ENCODE results near the gene EOGT. TPM values are rescaled to one million over a fixed set of nuclear protein-coding genes. Genes with fewer than 3 reads are reported as not detected.

Gene EOGT
- total and polyA plus RNA-seq, 2 of the 4 experiments (the other 2 are of a cell fraction), result 12.3 to 41.2 TPM

- Histone ChIP-seq H2AK5ac (ENCODE audit: low read depth, low read length) (no peak overlapping the region), H3K9me3 (ENCODE audit: control insufficient read depth, insufficient read depth, low read length) (no peaks in the 10 kb centered on the region), H2BK5ac (ENCODE audit: low read depth, low read length, poor library complexity, severe bottlenecking) (no peak overlapping the region), H2BK15ac (ENCODE audit: low read depth, low read length) (no peak overlapping the region), H3K4me3 (ENCODE audit: insufficient read depth, low read depth, low read length) (no peak overlapping the region), H3K79me1 (ENCODE audit: low read depth in 1 of 2, low read length in 2 of 2) (peaks cover 0 to 11% of the 10 kb centered on the region in 2 experiments; a peak in 2 of 4 replicates), H2BK20ac (ENCODE audit: low read depth, low read length) (no peak overlapping the region), H4K5ac (ENCODE audit: low read depth, low read length) (no peak overlapping the region), H3K56ac (ENCODE audit: extremely low read depth, insufficient read depth, low read length) (no peak overlapping the region), H4K20me1 (ENCODE audit: insufficient read depth, low read length) (no peaks in the 10 kb centered on the region), H3K18ac (ENCODE audit: low read depth, low read length) (no peak overlapping the region), H3K4me2 (ENCODE audit: low read depth, low read length) (no peak overlapping the region), H3K9ac (ENCODE audit: low read depth, low read length) (no peak overlapping the region), H3K36me3 (ENCODE audit: control insufficient read depth, insufficient read depth, low read length) (peaks cover 28% of the 10 kb centered on the region), H4K8ac (ENCODE audit: low read depth in 2 of 2, low read length in 2 of 2) (no peak overlapping the region), H3K23ac (ENCODE audit: low read depth, low read length) (no peak overlapping the region), H3K4me1 (ENCODE audit: control insufficient read depth, insufficient read depth, low read length) (no peaks in the 10 kb centered on the region), H2AK9ac (replicated peaks; ENCODE audit: low read depth, low read length, poor library complexity) (no peak overlapping the region), H3K9me1 (ENCODE audit: insufficient read depth, low read length) (no peaks in the 10 kb centered on the region), H2BK120ac (ENCODE audit: low read depth, low read length) (no peak overlapping the region), H4K91ac (ENCODE audit: insufficient read depth, low read depth, low read length) (no peak overlapping the region), H2AFZ (replicated peaks; ENCODE audit: low read length, poor library complexity) (no peak overlapping the region), H3K14ac (replicated peaks; ENCODE audit: low read depth, low read length) (no peak overlapping the region), H3K4ac (ENCODE audit: low read depth, low read length) (no peak overlapping the region), H3K27me3 (ENCODE audit: control insufficient read depth, insufficient read depth, low read length) (no peaks in the 10 kb centered on the region), H3K27ac (ENCODE audit: insufficient read depth, low read length) (no peak overlapping the region)
- intact Hi-C loops (cut with micrococcal nuclease) (no loop called here), dilution Hi-C loops (cut with HindIII; ENCODE audit: low sequenced_read_pairs, unreplicated experiment) (no loop called here), in situ Hi-C loops (cut with MboI; ENCODE audit: low sequenced_read_pairs) (no loop called here)
- 67% methylated on average over 1 of the region's 2 CpGs; no CpG with 5 or more reads in 1 of the 2 experiments for WGBS, 2 experiments (ENCODE audit: extremely low coverage in 2 of 2, insufficient read length in 1 of 2)
- no TSS peak for BruUV-seq (replicated peaks)
- no peak for DNase-seq
- no peak for ATAC-seq (ENCODE audit: low read depth)
- ChIA-PET POLR2A (ENCODE audit: unreplicated experiment) (no interaction called here), CTCF (no interaction called here)
- TF ChIP-seq RFX5 (IDR thresholded peaks at IDR 0.05; ENCODE audit: low read depth, low read length) (no peak), RAD21 (IDR thresholded peaks at IDR 0.05; ENCODE audit: low read length) (no peak), NFE2L2 (IDR thresholded peaks at IDR 0.05; ENCODE audit: low read depth, low read length) (no peak), POLR2A (IDR thresholded peaks at IDR 0.05; ENCODE audit: low read depth, low read length) (no peak), CEBPB (IDR thresholded peaks at IDR 0.05; ENCODE audit: low read depth, low read length) (no peak), MAFK (IDR thresholded peaks at IDR 0.05; ENCODE audit: low read depth, low read length) (no peak), ELK1 (IDR thresholded peaks at IDR 0.05; ENCODE audit: borderline replicate concordance, low read depth, low read length) (no peak), BHLHE40 (IDR thresholded peaks at IDR 0.05; ENCODE audit: low read depth, low read length) (no peak), FOS (IDR thresholded peaks at IDR 0.05; ENCODE audit: low read depth, low read length) (no peak), MAZ (IDR thresholded peaks at IDR 0.05; ENCODE audit: borderline replicate concordance, low read depth, low read length) (no peak), CHD1 (IDR thresholded peaks at IDR 0.05; ENCODE audit: low read depth, low read length) (no peak), SMC3 (IDR thresholded peaks at IDR 0.05; ENCODE audit: low read depth, low read length) (no peak), RCOR1 (IDR thresholded peaks at IDR 0.05; ENCODE audit: insufficient replicate concordance, low read length) (no peak), CTCF (conservative IDR thresholded peaks at IDR 0.05; ENCODE audit: low read depth, low read length) (no peak), MXI1 (IDR thresholded peaks at IDR 0.05; ENCODE audit: borderline replicate concordance, low read depth, low read length) (no peak), USF2 (IDR thresholded peaks at IDR 0.05; ENCODE audit: low read depth, low read length) (no peak)
These were observed 45.4 kb upstream of the EOGT start for GRCh38 chr3:69058947-69059224.

Measured in IMR-90 (cell line).